HG03457 (cell line): Measurements from ENCODE around the gene FBRSL1.

Experiments used
- ATAC-seq: cut with Tn5 transposase; IDR thresholded peaks from one replicate; pipeline ENCODE4 v1.9.1; 2021; ENCODE audit warnings: moderate number of reproducible peaks; ENCODE audit not compliant: unreplicated experiment

The FBRSL1 gene

DNA sequence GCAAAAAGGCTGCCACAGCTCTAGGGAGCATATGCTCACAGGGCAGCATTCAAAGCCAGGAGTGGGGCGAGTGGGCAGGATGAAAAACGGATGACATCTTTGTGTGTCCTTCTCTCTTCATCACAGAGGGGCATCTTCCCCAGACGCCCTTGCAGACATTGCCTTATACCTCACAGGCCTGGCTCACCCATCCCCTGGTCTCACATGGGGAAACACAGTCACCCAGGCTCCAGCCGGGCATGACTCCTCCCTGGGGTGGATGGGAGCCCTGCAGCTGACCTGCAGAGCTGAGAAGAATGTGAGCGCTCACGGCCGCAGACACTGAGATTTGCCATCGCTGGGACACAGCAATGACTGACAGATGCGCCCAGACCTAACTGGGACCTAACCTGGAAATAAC is 7.2 kb upstream of the FBRSL1 start:
- no peak for ATAC-seq

DNA sequence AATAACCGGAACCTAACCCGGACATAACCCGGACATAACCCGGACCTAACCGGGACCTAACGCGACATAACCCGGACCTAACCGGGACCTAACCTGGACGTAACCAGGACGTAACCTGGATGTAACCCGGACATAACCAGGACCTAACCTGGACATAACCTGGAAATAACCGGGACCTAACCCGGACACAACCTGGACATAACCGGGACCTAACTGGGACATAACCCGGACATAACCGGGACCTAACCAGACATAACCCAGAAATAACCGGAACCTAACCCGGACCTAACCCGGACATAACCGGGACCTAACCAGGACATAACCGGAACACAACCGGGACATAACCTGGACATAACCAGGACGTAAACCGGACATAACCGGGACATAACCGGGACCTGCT is 6.7 kb upstream of the FBRSL1 start:
- no peak for ATAC-seq

GRCh38 chr12:132483612-132484011 is 6.3 kb upstream of the FBRSL1 start:
- no peak for ATAC-seq

GRCh38 chr12:132484183-132484890 is 5.6 kb upstream of the FBRSL1 start:
- no peak for ATAC-seq

DNA sequence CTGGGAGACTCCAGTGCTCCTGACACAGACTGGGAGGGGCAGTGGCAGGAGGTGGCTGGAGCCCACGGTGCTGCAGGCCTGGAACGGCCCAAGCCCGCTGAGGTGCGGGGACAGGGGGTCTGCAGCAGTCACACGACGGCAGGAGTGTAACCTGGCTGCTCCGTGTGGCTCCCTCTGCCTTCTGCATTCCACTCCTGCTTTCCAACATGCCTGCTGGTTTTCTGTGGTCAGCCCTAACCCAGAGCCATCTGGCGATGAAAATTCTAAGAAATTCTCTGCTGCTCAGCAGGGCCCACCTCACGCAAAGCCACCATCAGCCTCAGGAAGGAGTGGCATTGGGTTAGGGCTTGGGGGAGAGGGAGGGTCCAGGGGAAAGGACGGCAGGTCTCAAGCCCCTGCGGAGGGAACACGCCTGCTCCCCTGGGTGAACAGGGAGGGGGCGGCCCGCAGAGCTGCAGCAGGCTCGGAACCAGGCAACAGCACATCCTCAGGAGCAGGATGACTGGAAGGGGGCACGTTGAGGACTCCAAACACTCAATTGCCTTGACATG is 5.0 kb upstream of the FBRSL1 start:
- ATAC-seq, result no peak

DNA sequence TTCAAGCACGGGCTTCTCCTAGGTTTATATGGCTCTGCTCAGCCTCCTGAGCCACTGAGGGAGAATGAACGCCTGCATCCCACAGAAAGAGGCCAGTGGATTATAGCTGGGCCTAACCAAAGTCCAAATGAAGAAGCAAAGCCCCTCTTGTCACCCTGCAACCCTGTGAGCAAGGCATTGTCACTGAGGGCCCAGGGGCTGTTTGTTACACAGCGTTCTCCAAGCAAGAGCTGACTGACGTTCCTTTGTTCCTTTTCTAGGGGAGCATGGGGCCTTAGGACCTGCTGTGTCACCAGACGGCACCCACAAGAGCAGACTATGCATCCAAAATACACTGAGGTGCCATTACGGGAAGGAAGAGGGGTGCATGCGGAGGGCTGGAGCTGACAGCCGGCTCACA is 4.3 kb upstream of the FBRSL1 start:
- ATAC-seq, result no peak

- no peak for ATAC-seq
Measured at GRCh38 chr12:132486168-132486567, 3.8 kb upstream of the FBRSL1 start.

GRCh38 chr12:132486576-132486975 is 3.4 kb upstream of the FBRSL1 start:
- no peak for ATAC-seq

DNA sequence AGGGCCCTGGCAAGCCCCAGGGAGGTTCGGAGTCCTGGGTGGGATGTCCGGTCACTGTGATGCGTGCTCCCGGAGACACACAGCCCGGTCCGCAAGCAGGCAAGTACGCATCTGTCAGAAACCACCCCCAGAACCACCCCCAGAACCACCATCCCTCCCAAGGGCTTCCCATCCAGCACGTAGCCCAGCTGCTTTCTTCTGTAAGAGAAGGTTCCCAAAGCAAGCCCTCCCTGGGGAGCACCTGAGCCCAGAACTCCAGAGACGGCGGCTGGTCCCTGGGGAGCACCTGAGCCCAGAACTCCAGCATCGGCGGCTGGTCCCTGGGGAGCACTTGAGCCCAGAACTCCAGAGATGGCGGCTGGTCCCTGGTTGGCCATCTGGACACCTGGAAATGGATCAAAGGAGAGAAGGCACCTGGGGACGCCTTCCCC is 2.6 kb upstream of the FBRSL1 start:
- no peak for ATAC-seq

GRCh38 chr12:132488127-132489077 is 1.5 kb upstream of the FBRSL1 start:
- no peak for ATAC-seq

DNA sequence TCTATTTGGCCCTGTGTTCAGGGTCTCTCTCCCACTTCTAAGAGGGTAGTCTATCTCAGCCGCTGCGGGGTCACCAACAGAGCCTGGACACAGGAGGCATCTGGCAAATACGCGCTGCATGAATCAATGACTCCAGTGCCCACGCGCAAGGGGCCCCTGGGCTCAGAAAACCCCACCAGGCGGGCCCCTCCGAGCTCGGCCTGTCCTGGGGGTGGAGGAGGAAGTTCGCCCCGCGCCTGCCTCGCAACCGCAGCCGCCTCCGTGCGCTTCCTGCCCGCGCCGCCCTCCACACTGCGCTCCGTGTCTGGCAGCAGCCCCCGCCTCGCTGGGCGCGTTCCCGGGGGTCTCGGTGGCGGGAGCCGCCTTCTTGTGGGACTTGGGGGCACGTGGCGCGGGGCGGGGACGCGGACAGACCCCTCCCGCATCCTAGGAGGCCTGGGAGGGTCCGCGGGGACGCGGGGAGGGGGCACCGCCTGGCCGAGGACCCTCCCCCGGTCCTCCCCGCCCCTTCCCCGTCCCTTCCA is 811 bp upstream of the FBRSL1 start:
- no peak for ATAC-seq

DNA sequence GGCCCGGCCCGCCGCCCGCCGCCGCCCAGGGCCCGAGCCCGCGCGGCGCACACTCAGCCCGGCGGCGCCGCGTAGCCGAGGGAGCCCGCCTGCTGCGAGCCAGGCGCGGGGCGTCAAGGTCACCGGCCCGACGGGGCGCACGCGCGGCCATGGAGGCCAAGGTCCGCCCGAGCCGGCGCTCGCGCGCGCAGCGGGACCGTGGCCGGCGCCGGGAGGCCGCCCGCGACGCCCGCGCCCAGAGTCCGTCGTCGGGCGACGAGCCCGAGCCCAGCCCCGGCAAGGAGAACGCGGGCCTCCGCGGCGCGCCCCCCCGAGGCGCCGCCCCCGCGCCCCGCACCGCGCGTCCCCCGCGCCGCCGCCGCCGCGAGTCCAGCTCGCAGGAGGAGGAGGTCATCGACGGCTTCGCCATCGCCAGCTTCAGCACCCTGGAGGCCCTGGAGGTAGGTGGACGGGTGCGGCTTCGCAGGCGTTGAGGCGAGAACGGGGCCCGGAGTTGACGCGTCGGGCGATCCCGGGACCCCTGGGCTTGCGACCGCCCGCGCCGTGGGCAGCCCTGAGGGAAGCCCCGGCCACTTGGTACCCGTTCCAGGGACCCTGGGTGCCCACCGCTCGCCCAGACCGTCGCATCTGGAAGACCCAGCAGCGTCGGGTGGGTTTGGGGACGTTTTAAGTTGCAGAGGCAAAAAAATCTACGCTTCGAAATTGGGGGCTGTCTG is 629 bp downstream of the FBRSL1 start:
- ATAC-seq, result no peak

DNA sequence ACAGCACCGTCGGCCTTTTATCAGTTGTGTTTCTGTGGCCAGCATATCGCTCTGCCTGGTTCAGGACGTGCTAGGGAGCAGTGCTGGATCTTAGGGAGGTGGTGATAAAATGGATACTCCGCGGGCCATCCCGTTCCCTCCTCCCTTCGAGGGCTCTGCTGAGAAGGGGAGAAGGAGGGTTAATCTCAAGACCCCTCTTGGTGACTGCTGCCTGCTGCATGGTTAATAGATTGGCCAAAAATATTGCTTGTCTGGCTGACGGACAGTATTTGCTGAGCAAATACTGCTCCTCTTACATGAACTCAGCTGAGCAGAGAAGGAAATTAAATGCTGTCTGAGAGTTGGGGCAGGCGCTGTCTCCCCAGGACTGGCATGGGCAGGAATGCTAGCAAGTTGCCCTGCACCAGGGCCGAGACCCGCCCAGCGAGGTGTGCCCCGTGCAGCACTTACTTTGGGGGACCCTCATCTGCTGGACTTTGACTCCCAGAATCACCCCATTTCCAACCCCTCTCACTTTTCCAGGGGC is 1.2 kb downstream of the FBRSL1 start:
- no peak for ATAC-seq

DNA sequence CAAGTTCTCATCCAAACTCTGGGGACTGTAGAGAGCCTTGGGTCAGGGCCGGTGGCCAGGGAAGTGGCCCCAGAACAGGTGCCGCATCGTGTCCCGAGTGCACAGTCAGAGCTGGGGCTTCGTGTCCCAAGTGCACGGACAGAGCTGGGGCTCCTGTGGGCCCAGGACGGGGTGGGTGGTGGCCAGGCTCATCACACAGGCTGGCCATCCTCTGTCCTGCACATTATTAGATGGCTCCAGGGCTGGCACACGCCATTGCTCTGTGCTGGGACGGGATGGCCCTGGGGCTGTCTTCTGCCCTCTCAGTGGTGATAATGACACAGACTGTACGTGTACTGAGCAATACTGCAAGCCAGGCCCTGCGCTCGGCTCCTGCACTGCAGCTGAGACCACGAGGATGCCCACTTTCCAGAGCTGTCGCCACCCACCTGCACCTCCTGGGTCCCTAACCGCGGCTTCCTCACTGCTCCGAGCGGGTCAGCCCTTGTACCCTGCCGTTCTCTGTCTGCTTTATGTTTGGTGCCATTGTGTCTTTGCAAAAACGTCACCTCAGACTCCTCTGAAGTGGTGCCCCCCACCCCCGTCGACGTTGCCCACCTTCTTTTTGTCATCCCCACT is 1.9 kb downstream of the FBRSL1 start:
- ATAC-seq, result no peak

- ATAC-seq, result no peak
Measured at GRCh38 chr12:132492522-132492921, 2.6 kb downstream of the FBRSL1 start.

DNA sequence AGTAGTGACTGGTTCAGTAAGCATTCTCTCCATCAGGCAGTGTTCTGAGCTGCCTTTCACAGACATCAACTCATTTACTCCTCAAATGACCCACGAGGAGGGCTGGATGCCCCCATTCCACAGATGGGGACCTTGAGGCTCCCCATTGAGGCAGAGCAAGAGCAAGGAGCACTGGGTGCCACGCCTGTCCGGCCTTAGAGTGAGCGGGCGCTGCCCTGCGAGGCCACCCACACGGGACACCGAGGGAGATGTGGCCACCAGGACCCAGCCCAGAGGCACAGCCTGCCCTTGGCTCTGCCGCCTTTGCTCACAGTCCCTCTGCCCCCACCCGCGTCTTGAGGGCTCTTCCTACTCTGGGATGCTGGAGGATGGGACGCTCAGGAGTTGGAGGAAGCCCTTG is 3.0 kb downstream of the FBRSL1 start:
- no peak for ATAC-seq

DNA sequence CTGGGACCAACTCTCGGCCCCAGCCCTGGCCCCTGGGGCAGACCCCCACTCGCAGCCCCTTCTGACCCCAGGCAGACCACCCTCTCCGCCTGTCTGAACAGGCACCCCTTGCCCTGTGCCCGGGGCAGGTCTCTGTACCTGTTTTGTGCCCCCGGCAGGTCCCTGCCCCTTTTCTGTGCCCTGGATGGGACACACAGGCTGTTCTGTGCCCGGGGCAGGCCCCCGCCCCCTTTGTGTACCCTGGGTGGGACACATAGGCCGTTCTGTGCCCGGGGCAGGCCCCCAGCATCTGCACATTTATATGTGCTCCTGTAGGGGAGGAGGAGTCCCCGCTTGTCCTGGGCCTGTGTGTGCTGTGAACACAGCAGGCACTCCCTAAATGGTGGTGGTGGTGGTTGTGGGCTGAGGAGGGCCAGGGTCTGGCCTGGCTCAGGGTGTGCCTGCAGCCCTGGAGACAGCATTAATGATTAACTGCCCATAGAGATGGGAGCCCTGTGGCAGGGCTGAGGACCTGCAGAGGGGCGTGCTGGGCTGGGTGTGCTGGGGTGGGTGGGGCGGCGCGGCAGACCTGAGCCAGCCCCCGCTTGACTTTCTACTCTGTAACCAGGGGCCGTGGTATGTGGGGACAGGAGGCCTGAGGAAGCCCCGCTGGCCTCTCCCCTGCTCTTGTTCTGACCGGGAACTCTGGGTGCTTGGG is 3.7 kb downstream of the FBRSL1 start:
- ATAC-seq, result no peak

GRCh38 chr12:132494294-132495164 is 4.6 kb downstream of the FBRSL1 start:
- ATAC-seq, result no peak

DNA sequence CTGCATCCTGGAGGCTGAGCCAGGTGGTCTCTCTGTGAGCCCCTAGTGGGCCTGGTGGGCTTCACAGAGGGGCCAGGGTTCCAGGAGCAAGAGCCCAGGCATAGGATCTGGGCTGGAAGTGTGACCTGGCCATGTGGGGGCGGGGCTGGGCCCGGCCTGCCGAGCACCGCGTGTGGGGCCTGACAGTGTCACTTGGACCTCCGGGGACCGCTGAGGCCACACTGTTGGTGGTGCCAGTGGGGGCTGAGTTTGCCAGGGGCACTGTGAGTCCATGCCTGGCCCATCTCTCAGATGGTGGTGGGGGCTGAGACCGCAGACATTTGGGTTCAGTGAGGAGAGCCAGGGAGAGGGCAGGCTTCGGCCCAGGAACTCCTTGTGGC is 5.2 kb downstream of the FBRSL1 start:
- no peak for ATAC-seq
